MM.1S (cell line): ENCODE results near the gene ZNF208.

ENCODE experiments used
- EZH2 ChIP-seq: fragments of 300-600 bp; sonication (generic); optimal IDR thresholded peaks from 2 replicates; pipeline ENCODE3; 2017; ENCODE audit warnings: low read depth, mild to moderate bottlenecking, antibody characterized with exemption, low read length, mixed read lengths
- EZH2phosphoT487 ChIP-seq: fragments of 300-600 bp; sonication (generic); IDR thresholded peaks from 2 replicates; pipeline ENCODE4 v1.6.1; 2018; ENCODE audit warnings: antibody characterized with exemption, low read length
- TF ChIP-seq, protein P1 (sequence below): fragments of 300-600 bp; sonication (generic); IDR thresholded peaks from 2 replicates; pipeline ENCODE4 v1.5.1; 2016; ENCODE audit warnings: antibody characterized with exemption, low read length, mixed read lengths

- TF ChIP-seq, protein P1, sequence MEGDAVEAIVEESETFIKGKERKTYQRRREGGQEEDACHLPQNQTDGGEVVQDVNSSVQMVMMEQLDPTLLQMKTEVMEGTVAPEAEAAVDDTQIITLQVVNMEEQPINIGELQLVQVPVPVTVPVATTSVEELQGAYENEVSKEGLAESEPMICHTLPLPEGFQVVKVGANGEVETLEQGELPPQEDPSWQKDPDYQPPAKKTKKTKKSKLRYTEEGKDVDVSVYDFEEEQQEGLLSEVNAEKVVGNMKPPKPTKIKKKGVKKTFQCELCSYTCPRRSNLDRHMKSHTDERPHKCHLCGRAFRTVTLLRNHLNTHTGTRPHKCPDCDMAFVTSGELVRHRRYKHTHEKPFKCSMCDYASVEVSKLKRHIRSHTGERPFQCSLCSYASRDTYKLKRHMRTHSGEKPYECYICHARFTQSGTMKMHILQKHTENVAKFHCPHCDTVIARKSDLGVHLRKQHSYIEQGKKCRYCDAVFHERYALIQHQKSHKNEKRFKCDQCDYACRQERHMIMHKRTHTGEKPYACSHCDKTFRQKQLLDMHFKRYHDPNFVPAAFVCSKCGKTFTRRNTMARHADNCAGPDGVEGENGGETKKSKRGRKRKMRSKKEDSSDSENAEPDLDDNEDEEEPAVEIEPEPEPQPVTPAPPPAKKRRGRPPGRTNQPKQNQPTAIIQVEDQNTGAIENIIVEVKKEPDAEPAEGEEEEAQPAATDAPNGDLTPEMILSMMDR, result no peak
- no peak for TF ChIP-seq EZH2
- no peak for TF ChIP-seq EZH2phosphoT487
These were observed 89.0 kb downstream of the ZNF208 start for GRCh38 chr19:21921691-21922180.
